C4-2B (cell line): ENCODE results near the gene CTLA4.
"Not testable (repeated sequence)": the region's sequence is repeated elsewhere in the genome, so short reads cannot be mapped to it uniquely, and the experiment has no call there.

Experiments
- H3K27ac ChIP-seq: fragments of 450-650 bp; 2 replicates; pipeline ENCODE4 v1.5.1; 2017
- ZFX ChIP-seq: fragments of 450-650 bp; IDR thresholded peaks from 2 replicates; pipeline ENCODE4 v1.6.1; 2017
- TF ChIP-seq, protein P1 (sequence below): fragments of 450-650 bp; conservative IDR thresholded peaks from 2 replicates; pipeline ENCODE4 v1.5.1; 2017; ENCODE audit warnings: mild to moderate bottlenecking

Gene CTLA4

GRCh38 chr2:203880557-203881125, 13.1 kb downstream of the CTLA4 start:
- no peak for TF ChIP-seq ZFX
- TF ChIP-seq, protein P1, sequence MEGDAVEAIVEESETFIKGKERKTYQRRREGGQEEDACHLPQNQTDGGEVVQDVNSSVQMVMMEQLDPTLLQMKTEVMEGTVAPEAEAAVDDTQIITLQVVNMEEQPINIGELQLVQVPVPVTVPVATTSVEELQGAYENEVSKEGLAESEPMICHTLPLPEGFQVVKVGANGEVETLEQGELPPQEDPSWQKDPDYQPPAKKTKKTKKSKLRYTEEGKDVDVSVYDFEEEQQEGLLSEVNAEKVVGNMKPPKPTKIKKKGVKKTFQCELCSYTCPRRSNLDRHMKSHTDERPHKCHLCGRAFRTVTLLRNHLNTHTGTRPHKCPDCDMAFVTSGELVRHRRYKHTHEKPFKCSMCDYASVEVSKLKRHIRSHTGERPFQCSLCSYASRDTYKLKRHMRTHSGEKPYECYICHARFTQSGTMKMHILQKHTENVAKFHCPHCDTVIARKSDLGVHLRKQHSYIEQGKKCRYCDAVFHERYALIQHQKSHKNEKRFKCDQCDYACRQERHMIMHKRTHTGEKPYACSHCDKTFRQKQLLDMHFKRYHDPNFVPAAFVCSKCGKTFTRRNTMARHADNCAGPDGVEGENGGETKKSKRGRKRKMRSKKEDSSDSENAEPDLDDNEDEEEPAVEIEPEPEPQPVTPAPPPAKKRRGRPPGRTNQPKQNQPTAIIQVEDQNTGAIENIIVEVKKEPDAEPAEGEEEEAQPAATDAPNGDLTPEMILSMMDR = no peak
- no peak overlapping the region for H3K27ac ChIP-seq

DNA sequence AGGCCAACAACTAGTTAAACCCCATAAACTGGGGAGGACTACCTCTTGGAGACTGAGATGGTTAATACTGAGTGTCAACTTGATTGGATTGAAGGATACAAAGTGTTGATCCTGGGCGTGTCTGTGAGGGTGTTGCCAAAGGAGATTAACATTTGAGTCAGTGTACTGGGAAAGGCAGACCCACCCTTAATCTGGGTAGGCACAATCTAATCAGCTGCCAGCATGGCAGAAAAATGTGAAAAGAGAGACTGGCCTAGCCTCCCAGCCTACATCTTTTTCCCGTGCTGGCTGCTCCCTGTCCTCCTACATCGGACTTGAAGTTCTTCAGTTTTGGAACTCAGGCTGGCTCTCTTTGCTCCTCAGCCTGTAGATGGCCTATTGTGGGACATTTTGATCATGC, 13.6 kb downstream of the CTLA4 start:
- not testable (repeated sequence) for H3K27ac ChIP-seq

GRCh38 chr2:203882551-203882950, 15.0 kb downstream of the CTLA4 start:
- H3K27ac ChIP-seq = no peak overlapping the region
- no peak for TF ChIP-seq ZFX
- TF ChIP-seq, protein P1 = no peak

- TF ChIP-seq, protein P1 = no peak
- TF ChIP-seq ZFX = no peak
Measured at GRCh38 chr2:203886661-203887151, 19.1 kb downstream of the CTLA4 start.

DNA sequence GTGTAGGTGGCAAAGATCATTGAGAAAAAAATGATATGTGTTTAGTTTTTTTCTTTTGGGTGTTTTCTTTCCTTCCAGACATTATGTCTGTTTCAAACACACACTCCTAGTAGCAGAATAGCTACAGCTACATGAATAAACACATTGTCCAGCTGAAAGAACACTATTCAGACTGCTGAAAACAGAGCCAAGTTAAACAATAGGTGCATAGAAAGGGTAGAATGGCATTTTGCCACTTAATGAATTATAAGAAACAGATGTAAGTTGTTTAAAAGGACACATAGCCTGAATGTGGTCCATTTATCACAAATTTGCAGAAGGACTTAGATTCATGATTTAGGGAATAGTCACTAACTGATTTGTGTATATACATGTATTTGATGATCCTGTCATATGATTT, 20.1 kb downstream of the CTLA4 start:
- no peak overlapping the region for H3K27ac ChIP-seq
- TF ChIP-seq ZFX = no peak
- TF ChIP-seq, protein P1 = no peak

More at GRCh38 chr2:203886661-203887151, 19.1 kb downstream of the CTLA4 start:
- H3K27ac ChIP-seq = no peak overlapping the region

DNA sequence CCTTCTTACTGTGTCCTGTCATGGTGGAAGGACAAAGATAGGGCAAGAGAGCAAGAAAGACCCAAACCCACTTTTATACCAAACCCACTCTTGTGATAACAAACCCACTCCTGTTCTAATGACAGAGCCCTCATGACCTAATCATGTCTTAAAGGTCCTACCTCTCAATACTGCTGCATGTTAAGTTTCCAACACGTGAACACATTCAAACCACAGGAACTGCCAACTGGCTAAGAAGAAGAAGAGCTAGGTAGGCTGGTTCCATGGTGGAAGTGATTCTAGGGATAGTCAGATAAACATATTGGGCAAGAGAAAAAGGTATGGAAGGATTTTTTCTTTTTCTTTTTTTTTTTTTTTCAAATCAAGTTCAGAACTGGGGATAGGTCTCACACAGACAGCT, 22.0 kb downstream of the CTLA4 start:
- no peak overlapping the region for H3K27ac ChIP-seq
- TF ChIP-seq ZFX = no peak
- TF ChIP-seq, protein P1 = no peak

DNA sequence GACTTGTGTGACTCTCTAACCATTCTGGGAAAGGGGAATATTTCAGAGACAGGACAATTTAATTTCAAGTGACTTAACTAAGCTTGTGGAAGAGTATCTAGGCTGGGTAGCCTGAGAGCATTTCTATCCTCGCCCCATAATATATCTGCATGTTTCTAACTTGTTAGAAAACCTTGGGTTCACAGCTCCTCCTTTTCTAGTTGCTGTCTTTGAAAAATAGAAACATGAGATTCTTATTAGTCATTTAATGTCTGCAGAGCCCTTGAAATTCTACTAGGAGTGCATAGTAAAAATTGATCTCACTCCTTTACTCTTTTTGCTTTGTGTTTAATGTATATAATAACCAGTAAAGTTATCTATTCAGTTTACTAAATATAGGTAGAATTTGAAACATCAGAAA, 22.4 kb downstream of the CTLA4 start:
- TF ChIP-seq, protein P1 = no peak
- no peak for TF ChIP-seq ZFX
- no peak overlapping the region for H3K27ac ChIP-seq

DNA sequence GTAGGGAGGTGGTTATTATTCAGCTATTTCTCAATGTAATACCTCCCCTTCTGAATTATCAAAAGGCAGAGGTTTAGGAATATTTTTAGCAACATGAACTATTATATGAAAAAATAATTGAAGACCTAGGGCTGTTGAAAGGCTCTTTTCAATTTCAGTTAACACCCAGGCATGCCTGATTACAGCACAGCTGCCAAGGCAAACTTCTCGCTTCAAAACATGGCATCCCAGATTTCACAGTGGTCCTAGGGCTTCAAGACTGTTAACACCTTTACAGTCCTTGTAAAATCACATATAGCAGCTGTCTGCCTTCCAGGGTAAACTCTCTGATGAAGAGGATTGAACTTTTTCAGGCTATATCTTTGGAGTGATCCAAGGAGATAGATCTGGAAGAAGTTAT, 23.2 kb downstream of the CTLA4 start:
- no peak overlapping the region for H3K27ac ChIP-seq
- TF ChIP-seq ZFX = no peak
- TF ChIP-seq, protein P1 = no peak
